ENCODE data around the gene PIAS4. TPM values are rescaled to one million over a fixed set of nuclear protein-coding genes. Genes with fewer than 3 reads are reported as not detected.

Gene PIAS4
- total and polyA plus RNA-seq, 2 of the 13 experiments (the other 11 are each of a cell fraction or from before 2014, with no cell fraction given): 9.0 to 20.1 TPM

DNA sequence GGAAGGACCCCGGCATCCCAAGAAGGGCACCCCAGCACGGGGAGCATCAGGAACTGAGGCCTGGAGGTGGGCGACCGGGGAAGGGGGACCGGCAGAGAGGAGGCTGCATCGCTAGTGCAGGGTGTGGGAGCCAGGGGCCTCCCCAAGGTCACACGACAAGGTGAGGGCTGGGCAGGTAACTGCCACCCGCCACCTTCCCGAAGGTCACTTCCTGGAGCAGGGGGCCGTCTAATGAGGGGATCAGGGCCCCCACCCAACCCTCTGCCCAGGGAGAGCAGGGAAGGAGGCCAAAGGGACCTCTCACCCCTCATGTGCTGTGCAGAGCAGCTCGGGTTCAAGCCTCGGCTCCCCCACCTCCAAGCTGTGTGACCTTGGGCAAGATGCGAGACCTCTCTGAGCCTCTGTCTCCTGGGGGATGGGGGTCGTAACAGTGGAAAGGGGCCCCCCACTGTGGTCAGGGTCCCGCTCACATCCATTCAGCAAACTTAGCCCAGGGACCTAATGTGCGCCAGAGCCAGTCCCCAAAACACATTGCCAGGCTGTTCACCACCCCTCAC lies 53.2 kb downstream of the PIAS4 start (continued):
- no peak for TF ChIP-seq ZNF547 (CRISPR knock-in tag; IDR thresholded peaks at IDR 0.05)
- TF ChIP-seq, protein P1, sequence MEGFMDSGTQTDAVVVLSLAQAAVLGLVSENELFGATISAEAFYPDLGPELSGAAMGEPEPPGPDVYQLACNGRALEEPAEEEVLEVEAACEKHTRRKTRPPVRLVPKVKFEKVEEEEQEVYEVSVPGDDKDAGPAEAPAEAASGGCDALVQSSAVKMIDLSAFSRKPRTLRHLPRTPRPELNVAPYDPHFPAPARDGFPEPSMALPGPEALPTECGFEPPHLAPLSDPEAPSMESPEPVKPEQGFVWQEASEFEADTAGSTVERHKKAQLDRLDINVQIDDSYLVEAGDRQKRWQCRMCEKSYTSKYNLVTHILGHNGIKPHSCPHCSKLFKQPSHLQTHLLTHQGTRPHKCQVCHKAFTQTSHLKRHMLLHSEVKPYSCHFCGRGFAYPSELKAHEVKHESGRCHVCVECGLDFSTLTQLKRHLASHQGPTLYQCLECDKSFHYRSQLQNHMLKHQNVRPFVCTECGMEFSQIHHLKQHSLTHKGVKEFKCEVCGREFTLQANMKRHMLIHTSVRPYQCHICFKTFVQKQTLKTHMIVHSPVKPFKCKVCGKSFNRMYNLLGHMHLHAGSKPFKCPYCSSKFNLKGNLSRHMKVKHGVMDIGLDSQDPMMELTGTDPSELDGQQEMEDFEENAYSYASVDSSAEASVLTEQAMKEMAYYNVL (CRISPR knock-in tag; IDR thresholded peaks at IDR 0.05; ENCODE audit: borderline replicate concordance): no peak
- no peak for TF ChIP-seq SETDB1 (CRISPR knock-in tag; IDR thresholded peaks at IDR 0.05; ENCODE audit: borderline replicate concordance)
- no peak for TF ChIP-seq ZNF12 (CRISPR knock-in tag; IDR thresholded peaks at IDR 0.05)
- TF ChIP-seq ZNF766 (CRISPR knock-in tag; IDR thresholded peaks at IDR 0.05; ENCODE audit: borderline replicate concordance): no peak
- peak; percentile 20 to 45; a peak in 1 of 4 replicates for TF ChIP-seq POLR2A (IDR thresholded peaks at IDR 0.05; ENCODE audit: insufficient read depth in 1 of 2, low read depth in 2 of 2, low read length in 2 of 2)
- TF ChIP-seq, protein P2, sequence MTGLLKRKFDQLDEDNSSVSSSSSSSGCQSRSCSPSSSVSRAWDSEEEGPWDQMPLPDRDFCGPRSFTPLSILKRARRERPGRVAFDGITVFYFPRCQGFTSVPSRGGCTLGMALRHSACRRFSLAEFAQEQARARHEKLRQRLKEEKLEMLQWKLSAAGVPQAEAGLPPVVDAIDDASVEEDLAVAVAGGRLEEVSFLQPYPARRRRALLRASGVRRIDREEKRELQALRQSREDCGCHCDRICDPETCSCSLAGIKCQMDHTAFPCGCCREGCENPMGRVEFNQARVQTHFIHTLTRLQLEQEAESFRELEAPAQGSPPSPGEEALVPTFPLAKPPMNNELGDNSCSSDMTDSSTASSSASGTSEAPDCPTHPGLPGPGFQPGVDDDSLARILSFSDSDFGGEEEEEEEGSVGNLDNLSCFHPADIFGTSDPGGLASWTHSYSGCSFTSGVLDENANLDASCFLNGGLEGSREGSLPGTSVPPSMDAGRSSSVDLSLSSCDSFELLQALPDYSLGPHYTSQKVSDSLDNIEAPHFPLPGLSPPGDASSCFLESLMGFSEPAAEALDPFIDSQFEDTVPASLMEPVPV (CRISPR knock-in tag; IDR thresholded peaks at IDR 0.05): no peak
- TF ChIP-seq, protein P3, sequence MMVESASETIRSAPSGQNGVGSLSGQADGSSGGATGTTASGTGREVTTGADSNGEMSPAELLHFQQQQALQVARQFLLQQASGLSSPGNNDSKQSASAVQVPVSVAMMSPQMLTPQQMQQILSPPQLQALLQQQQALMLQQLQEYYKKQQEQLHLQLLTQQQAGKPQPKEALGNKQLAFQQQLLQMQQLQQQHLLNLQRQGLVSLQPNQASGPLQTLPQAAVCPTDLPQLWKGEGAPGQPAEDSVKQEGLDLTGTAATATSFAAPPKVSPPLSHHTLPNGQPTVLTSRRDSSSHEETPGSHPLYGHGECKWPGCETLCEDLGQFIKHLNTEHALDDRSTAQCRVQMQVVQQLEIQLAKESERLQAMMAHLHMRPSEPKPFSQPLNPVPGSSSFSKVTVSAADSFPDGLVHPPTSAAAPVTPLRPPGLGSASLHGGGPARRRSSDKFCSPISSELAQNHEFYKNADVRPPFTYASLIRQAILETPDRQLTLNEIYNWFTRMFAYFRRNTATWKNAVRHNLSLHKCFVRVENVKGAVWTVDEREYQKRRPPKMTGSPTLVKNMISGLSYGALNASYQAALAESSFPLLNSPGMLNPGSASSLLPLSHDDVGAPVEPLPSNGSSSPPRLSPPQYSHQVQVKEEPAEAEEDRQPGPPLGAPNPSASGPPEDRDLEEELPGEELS (CRISPR knock-in tag; IDR thresholded peaks at IDR 0.05): no peak
- no peak for TF ChIP-seq HDAC6 (IDR thresholded peaks at IDR 0.05; ENCODE audit: low read depth, low read length)
- TF ChIP-seq NCOA2 (CRISPR knock-in tag; IDR thresholded peaks at IDR 0.05): no peak
- no peak for TF ChIP-seq ZNF260 (CRISPR knock-in tag; IDR thresholded peaks at IDR 0.05; ENCODE audit: borderline replicate concordance, low read depth)
- no peak for TF ChIP-seq PRPF4 (IDR thresholded peaks at IDR 0.05; ENCODE audit: low read depth, low read length, poor library complexity, severe bottlenecking)
- no peak for TF ChIP-seq NFIC (IDR thresholded peaks at IDR 0.05; ENCODE audit: low read length)
- TF ChIP-seq, protein P4, sequence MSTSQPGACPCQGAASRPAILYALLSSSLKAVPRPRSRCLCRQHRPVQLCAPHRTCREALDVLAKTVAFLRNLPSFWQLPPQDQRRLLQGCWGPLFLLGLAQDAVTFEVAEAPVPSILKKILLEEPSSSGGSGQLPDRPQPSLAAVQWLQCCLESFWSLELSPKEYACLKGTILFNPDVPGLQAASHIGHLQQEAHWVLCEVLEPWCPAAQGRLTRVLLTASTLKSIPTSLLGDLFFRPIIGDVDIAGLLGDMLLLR (CRISPR knock-in tag; IDR thresholded peaks at IDR 0.05): no peak
- TF ChIP-seq, protein P5, sequence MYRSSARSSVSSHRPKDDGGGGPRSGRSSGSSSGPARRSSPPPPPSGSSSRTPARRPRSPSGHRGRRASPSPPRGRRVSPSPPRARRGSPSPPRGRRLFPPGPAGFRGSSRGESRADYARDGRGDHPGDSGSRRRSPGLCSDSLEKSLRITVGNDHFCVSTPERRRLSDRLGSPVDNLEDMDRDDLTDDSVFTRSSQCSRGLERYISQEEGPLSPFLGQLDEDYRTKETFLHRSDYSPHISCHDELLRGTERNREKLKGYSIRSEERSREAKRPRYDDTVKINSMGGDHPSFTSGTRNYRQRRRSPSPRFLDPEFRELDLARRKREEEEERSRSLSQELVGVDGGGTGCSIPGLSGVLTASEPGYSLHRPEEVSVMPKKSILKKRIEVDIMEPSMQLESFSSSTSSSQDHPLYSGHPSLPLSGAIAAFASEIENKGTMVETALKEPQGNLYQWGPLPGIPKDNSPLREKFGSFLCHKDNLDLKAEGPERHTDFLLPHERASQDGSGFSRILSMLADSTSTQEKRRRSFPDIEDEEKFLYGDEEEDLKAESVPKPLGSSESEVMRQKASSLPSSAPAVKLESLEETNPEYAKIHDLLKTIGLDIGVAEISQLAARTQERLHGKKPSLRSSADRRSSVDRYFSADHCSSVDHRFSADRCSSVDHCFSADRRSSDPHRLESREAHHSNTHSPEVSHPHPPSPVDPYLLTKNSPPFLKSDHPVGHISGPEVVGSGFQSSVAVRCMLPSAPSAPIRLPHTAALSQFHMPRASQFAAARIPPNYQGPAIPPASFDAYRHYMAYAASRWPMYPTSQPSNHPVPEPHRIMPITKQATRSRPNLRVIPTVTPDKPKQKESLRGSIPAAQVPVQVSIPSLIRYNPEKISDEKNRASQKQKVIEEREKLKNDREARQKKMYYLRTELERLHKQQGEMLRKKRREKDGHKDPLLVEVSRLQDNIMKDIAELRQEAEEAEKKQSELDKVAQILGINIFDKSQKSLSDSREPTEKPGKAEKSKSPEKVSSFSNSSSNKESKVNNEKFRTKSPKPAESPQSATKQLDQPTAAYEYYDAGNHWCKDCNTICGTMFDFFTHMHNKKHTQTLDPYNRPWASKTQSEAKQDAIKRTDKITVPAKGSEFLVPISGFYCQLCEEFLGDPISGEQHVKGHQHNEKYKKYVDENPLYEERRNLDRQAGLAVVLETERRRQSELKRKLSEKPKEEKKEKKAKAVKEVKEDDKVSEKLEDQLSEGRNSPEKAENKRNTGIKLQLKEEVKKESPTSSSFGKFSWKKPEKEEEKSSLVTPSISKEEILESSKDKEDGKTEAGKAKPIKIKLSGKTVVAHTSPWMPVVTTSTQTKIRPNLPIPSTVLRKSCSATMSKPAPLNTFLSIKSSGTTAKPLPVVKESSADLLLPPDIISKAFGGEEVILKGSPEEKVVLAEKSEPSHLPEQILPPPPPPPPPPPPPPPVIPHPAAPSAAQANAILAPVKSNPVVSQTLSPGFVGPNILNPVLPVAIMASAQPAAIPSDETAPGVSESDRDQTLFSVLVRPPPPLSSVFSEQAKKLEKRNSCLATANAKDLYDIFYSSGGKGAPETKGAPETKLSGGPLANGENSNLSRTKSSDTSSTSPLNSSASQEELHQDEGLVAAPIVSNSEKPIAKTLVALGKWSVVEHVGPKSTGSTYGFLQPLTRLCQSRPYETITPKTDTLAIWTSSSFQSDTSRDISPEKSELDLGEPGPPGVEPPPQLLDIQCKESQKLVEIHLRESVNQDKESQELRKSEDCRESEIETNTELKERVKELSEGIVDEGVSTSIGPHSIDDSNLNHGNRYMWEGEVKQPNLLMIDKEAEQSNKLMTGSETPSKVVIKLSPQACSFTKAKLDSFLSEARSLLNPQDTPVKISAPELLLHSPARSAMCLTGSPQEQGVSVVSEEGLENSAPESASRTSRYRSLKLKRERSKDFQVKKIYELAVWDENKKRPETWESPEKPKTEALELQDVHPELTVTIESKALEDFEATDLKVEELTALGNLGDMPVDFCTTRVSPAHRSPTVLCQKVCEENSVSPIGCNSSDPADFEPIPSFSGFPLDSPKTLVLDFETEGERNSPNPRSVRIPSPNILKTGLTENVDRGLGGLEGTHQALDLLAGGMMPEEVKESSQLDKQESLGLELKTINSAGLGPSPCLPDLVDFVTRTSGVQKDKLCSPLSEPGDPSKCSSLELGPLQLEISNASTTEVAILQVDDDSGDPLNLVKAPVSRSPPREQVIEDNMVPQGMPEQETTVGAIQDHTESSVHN (CRISPR knock-in tag; IDR thresholded peaks at IDR 0.05): no peak

Measured in HepG2 (cell line).